ES-I3 (cell line): ENCODE measurements around the gene LRRC47.
"Not testable (repeated sequence)": the region's sequence is repeated elsewhere in the genome, so short reads cannot be mapped to it uniquely, and the experiment has no call there.

Experiments used
- H3K36me3 ChIP-seq: 2 replicates; pipeline ENCODE4 v1.6.1; 2013; ENCODE audit warnings: mild to moderate bottlenecking, low read length, control low read depth, moderate library complexity; ENCODE audit not compliant: insufficient read depth
- H3K4me1 ChIP-seq: 2 replicates; pipeline ENCODE4 v1.6.1; 2013; ENCODE audit warnings: mild to moderate bottlenecking, control low read depth, low read length; ENCODE audit not compliant: insufficient read depth
- H3K9ac ChIP-seq: 2 replicates; pipeline ENCODE4 v1.6.1; 2013; ENCODE audit warnings: low read depth, mild to moderate bottlenecking, low read length, moderate library complexity
- H3K9me3 ChIP-seq: 2 replicates; pipeline ENCODE4 v1.6.1; 2013; ENCODE audit warnings: mild to moderate bottlenecking, low read length, moderate library complexity; ENCODE audit not compliant: control insufficient read depth, insufficient read depth

LRRC47 gene

DNA sequence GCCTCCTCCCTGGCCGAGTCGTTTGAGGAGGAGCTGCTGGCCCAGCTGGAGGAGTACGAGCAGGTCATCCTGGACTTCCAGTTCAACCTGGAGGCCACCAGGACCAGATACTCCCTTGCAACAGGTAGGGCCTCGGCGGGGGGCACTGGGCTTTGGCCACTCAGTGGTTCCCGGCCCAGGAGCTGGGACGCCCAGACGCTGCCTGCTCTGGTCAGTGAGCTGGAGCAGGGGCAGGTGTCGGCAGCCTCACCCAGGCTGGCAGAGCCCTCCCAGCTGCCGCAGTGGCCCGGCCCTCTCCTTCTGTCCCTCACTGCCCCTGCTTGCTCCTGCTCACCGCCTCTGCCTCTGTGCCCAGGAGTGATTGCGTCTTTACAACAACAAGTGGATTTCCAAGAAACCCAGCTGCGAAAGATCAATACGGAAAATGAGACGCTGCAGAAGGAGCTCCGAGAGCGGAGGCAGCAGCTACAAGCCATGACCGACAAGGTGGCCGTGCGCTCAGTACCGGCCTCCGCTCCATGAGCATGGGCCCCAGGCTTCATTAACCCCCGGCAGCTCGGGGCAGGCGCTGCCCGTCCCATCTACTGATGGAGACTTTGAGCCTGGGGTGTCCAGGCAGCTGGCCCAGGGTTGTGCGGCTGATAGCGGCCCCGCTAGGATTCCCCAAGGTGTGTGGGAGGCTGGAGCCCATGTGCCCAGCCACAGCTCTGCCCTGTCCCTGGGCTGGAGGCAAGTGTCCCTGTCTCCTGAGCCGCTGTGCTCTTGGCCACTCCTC is 32.8 kb downstream of the LRRC47 start:
- H3K9me3 ChIP-seq, result peaks cover 8% of the 10 kb centered on the region
- H3K36me3 ChIP-seq, result no peaks in the 10 kb centered on the region
- peaks cover 4% of the 10 kb centered on the region; the same call in 1 of the 2 replicates for H3K4me1 ChIP-seq
- H3K9ac ChIP-seq, result no peak overlapping the region

DNA sequence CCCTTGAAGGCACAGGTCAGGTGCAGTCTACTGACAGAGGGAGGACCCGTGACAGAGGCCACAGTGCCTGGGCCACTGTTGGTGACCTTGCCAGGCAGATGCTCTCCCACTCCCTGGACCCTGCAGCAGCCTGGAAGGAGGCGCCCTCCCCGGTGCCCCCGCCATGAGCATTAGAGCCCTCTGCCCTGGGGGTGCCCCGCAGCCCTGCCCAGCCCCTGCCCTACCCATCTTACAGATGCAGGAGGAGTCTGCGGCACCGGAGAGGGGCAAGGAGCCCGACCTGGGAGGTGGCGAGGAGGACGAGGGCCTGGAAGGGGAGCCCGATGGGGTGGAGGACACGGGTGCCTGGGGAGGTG is 33.4 kb downstream of the LRRC47 start:
- peaks cover 8% of the 10 kb centered on the region for H3K9me3 ChIP-seq
- H3K36me3 ChIP-seq, result no peaks in the 10 kb centered on the region
- peaks cover 4% of the 10 kb centered on the region; the same call in 1 of the 2 replicates for H3K4me1 ChIP-seq
- no peak overlapping the region for H3K9ac ChIP-seq

DNA sequence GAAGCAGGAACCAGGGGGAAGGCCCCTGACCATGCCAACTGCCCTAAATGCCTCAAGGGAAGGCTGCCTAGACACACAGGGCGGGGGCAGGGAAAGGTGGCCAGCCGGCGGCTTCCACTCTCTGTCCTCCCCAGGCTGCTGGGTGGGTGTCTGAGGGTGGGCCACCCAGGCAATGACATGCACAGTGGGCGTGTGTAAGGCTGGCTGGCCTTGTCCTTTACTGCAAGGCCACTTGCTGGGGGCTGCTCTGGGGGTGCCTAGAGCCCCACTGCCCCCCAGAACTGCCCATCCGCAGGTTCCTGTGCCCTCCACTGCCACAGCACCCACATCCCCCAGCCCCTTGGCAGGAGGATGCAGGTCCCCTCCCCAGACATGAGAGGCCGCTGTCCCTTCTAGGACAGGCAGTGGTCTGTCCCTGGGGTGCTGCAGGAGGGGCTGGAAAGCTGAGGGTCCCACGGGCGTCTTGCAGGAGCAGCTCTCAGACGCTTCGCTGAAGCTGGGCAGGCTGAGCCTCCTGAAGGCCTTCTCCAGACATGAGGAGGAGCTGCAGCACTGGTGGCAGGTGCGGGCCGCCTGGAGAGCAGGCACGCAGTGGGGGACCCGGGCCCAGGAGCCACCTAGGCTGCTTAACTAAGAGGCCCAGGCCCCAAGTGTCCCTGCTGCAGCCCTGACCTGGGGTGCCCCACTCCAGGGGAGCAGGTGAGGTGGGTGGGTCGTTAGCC is 34.0 kb downstream of the LRRC47 start:
- peaks cover 8% of the 10 kb centered on the region for H3K9me3 ChIP-seq
- H3K4me1 ChIP-seq, result no peaks in the 10 kb centered on the region; the same call in 1 of the 2 replicates
- H3K36me3 ChIP-seq, result no peaks in the 10 kb centered on the region
- H3K9ac ChIP-seq, result no peak overlapping the region

GRCh38 chr1:3761296-3762010 is 34.8 kb downstream of the LRRC47 start:
- Histone ChIP-seq H3K9me3 (peaks cover 8% of the 10 kb centered on the region), H3K4me1 (no peaks in the 10 kb centered on the region), H3K9ac (no peak overlapping the region), H3K36me3 (no peaks in the 10 kb centered on the region)

DNA sequence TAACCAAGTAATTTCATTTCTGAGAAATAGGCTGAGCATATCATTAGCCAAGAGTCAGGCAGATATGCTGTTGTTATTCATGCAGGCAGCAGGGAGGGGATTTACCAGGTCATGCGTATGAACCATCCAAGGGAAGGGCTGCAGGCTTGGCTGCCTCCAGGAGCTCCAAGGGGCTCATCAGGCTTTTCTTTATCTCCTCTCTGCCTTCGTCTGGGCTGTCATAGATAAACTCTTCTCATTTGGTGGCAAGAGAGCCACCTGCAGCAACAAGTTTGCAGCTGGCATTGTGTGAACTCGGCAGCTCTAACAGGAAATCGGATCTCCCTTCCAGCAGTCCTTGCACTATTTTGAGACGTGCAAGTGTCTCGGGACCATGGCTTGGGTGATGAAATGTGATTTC is 36.5 kb downstream of the LRRC47 start:
- Histone ChIP-seq H3K4me1 (no peaks in the 10 kb centered on the region), H3K36me3 (no peaks in the 10 kb centered on the region), H3K9ac (no peak overlapping the region), H3K9me3 (peaks cover 8% of the 10 kb centered on the region)

- peaks cover 8% of the 10 kb centered on the region for H3K9me3 ChIP-seq
- no peaks in the 10 kb centered on the region for H3K36me3 ChIP-seq
- no peak overlapping the region for H3K9ac ChIP-seq
- no peaks in the 10 kb centered on the region for H3K4me1 ChIP-seq
Measured at GRCh38 chr1:3759164-3759563, 37.1 kb downstream of the LRRC47 start.

DNA sequence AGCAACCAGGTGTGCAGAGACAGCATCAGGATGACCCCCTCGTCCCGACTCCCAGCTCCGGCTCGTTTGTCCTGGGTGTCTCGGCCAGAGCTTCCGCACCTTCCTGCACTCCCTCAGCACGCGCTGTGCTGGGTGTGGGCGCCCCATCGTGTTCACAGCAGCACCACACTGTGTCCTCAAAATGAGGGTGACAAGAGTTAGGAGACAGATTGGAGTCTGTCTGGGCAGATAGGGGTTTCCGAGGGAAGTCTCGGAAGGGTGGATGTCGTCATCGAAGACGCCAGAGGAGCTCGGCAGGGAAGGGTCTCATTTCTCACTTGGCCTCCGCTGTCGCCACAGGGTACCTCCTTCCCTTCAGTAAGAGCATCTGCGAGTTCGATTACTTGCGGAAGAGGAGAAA is 39.9 kb downstream of the LRRC47 start:
- peaks cover 8% of the 10 kb centered on the region for H3K9me3 ChIP-seq
- H3K9ac ChIP-seq, result no peak overlapping the region
- H3K36me3 ChIP-seq, result no peaks in the 10 kb centered on the region
- H3K4me1 ChIP-seq, result no peaks in the 10 kb centered on the region

DNA sequence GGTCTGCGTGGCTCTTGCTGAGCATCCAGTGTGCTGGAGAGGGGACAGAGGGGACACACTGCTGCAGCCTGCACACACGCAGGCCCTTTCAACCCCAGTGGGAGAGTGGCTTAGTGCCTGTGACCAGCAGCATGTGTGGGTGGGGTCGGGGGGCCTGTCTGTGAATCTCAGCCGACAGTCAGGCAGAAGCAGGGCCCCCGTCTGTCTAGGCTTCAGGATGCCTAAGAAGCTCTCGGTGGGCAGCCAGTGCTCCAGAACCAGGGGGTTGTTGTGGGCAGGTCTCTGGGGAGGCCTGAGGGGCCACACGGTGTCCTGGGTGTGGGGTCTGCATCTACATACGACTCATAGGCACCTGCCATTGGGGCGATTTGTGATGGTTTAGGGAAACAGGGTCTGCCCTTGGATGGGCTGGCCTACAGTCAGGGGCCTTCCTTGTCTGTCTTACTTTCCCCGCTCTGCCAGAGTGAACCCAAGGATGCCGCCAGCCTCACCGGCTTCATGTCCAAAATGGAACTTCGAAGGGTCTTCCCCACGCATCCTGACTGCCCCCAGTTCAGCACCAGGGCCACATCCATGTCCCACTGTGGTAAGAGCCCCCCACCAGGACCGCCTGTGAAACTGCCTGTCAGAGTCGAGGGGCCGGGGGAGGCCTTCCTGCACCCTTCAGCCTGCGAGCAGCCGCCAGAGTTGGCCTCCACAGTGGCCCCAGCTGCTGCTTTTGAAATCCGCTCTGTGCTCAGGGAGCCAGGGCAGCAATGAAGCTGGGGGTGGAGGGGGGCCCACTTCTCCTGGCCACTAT is 42.4 kb downstream of the LRRC47 start:
- Histone ChIP-seq H3K9ac (no peak overlapping the region), H3K36me3 (no peaks in the 10 kb centered on the region), H3K9me3 (no peaks in the 10 kb centered on the region), H3K4me1 (no peaks in the 10 kb centered on the region)

- no peaks in the 10 kb centered on the region for H3K36me3 ChIP-seq
- no peaks in the 10 kb centered on the region for H3K4me1 ChIP-seq
- H3K9me3 ChIP-seq, result no peaks in the 10 kb centered on the region
- H3K9ac ChIP-seq, result no peak within 1 kb of the TSS
Measured at GRCh38 chr1:3752400-3752945, 43.8 kb downstream of the LRRC47 start, which contains the start of gene CCDC27. Gene CCDC27 (plus strand): TSS chr1:3752450. CDS start chr1:3752482, 32 bp downstream.

DNA sequence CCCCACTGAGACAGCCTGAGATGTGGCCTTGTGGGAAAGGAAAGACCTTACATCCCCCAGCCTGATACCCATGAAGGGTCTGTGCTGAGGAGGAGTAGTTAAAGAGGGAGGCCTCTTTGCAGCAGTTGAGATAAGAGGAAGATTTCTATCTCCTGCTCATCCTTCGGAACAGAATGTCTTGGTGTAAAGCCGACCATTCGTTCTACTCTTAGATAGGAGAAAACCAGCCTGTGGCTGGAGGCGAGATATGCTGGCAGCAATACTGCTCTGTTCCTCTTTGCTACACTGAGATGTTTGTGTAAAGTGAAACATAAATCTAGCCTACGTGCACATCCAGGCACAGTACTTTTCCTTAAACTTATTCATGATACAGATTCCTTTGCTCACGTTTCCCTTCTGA is 45.6 kb downstream of the LRRC47 start:
- Histone ChIP-seq H3K4me1 (peaks cover 5% of the 10 kb centered on the region; the same call in 1 of the 2 replicates), H3K9me3 (no peaks in the 10 kb centered on the region)

DNA sequence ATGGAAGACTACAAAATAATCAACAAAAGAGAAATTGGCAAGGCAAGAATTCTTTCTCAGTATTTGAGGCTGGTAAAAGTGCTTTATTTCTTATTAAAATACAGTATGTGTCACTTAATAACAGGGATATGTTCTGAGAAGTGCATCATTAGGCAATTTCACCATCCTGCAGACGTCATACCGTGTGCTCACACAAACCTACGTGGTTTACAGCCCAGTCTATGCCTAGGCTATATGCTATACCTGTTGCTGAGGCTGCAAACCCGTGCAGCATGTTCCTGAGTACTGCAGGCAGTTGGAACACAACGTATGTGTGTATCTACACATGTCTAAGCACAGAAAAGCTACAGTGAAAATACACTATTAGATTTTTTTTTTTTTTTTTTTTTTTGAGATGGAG is 46.8 kb downstream of the LRRC47 start:
- H3K36me3 ChIP-seq, result no peaks in the 10 kb centered on the region; the same call in 1 of the 2 replicates
- H3K9ac ChIP-seq, result no peak overlapping the region
- H3K9me3 ChIP-seq, result no peaks in the 10 kb centered on the region
- H3K4me1 ChIP-seq, result peaks cover 12% of the 10 kb centered on the region; the same call in 1 of the 2 replicates

More for the DNA sequence above, 45.6 kb downstream of the LRRC47 start:
- Histone ChIP-seq H3K36me3 (no peaks in the 10 kb centered on the region), H3K9ac (no peak overlapping the region)

- not testable (repeated sequence) for H3K9me3 ChIP-seq
- peaks cover 12% of the 10 kb centered on the region; the same call in 1 of the 2 replicates for H3K4me1 ChIP-seq
Measured at GRCh38 chr1:3748316-3748900, 47.9 kb downstream of the LRRC47 start.

GRCh38 chr1:3747903-3748302 is 48.4 kb downstream of the LRRC47 start:
- H3K9ac ChIP-seq, result no peak overlapping the region
- H3K36me3 ChIP-seq, result peaks cover 4% of the 10 kb centered on the region; the same call in 1 of the 2 replicates
- no peaks in the 10 kb centered on the region for H3K9me3 ChIP-seq
- H3K4me1 ChIP-seq, result peaks cover 12% of the 10 kb centered on the region; the same call in 1 of the 2 replicates

More at GRCh38 chr1:3748316-3748900, 47.9 kb downstream of the LRRC47 start:
- not testable (repeated sequence) for H3K36me3 ChIP-seq, H3K9ac ChIP-seq
